Peyer's patch (tissue), 4 donors: ENCODE data around the gene RSPH10B2. TPM values are rescaled to one million over a fixed set of nuclear protein-coding genes. Genes with fewer than 3 reads are reported as not detected.
"Not testable (repeated sequence)": the region's sequence is repeated elsewhere in the genome, so short reads cannot be mapped to it uniquely, and the experiment has no call there.

Source experiments
- DNase-seq, 3 donors: peaks; one replicate each; pipeline ENCODE4 v3.0.0-alpha.2; 2017 to 2019
- H3K27ac ChIP-seq, 4 donors: fragments of 200-600 bp; sonication (generic); one replicate each; pipeline ENCODE4 v1.5.1; 2016 to 2019
- H3K27me3 ChIP-seq, 2 donors: fragments of 200-600 bp; sonication (generic); one replicate each; pipeline ENCODE4 v1.5.1; 2019
- H3K36me3 ChIP-seq, 3 donors: fragments of 200-600 bp; sonication (generic); one replicate each; pipeline ENCODE4 v1.5.1; 2016 to 2019
- H3K4me1 ChIP-seq, 4 donors: fragments of 200-600 bp; sonication (generic); one replicate each; pipeline ENCODE4 v1.5.1; 2016 to 2019
- H3K4me3 ChIP-seq, 4 donors: fragments of 200-600 bp; sonication (generic); 1 replicate in 3 of 4; 2 replicates in 1 of 4; pipeline ENCODE4 v1.5.1; 2016 to 2019; ENCODE audit warnings: mild to moderate bottlenecking in 1 of 4
- H3K9me3 ChIP-seq, 4 donors: fragments of 200-600 bp; sonication (generic); one replicate each; pipeline ENCODE4 v1.5.1; 2016 to 2019; ENCODE audit warnings: mild to moderate bottlenecking in 1 of 4
- POLR2A ChIP-seq, 2 donors: fragments of 450-650 bp; IDR thresholded peaks; one replicate each; pipeline ENCODE4 v1.5.1; 2017; ENCODE audit warnings: antibody characterized with exemption in 2 of 2, mild to moderate bottlenecking in 2 of 2, moderate library complexity in 2 of 2
- total RNA-seq, 4 donors: library from RNA; depleted of rRNA; stranded (reverse); fragments of >200 nt; gene quantifications; one replicate each; pipeline ENCODE4 v1.1.0, GENCODE V29; 2016
- TF ChIP-seq, protein P1 (sequence below), 6 experiments: fragments of 450-650 bp in 4 of 6; fragments of 200-600 bp in 2 of 6; sonication (generic) in 1 of 6; IDR thresholded peaks; one replicate each; pipeline ENCODE4 v1.5.1; 2017 to 2019; ENCODE audit warnings: antibody characterized with exemption in 6 of 6, mild to moderate bottlenecking in 3 of 6, moderate library complexity in 1 of 6

The RSPH10B2 gene
- total RNA-seq, 4 donors from 2014 or later, result not detected

DNA sequence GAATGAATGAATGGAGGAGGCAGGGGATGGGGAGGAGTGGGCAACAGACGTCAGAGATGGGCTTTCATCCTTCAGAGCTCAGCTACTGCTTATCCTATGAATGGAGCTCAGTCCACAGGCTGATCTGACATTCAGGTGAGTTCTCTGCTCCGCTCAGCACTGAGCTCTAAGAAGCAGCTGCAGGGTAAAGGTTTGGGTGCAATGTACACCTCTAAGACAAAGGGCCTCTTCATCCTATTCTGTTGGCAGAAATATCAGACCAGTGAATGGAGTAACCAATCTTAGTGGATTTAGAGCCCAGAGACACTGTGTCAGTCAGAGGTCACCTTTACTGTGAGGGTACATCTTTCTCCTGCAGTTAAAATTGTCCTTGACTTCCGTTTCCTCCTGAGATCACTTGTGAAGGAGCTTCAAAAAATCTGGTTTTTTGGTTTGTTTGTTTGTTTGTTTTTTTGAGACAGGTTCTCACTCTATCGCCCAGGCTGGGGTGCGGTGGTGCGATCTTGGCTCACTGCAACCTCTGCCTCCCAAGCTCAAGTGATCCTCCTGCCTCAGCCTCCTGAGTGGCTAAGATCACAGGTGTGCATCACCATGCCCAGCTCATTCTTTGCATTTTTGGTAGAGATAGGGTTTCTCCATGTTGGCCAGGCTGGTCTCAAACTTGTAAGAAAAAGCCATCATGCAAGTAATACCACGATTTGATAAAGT is 77.3 kb downstream of the RSPH10B2 start:
- no peak for DNase-seq
- H3K4me3 ChIP-seq, result no peak overlapping the region

DNA sequence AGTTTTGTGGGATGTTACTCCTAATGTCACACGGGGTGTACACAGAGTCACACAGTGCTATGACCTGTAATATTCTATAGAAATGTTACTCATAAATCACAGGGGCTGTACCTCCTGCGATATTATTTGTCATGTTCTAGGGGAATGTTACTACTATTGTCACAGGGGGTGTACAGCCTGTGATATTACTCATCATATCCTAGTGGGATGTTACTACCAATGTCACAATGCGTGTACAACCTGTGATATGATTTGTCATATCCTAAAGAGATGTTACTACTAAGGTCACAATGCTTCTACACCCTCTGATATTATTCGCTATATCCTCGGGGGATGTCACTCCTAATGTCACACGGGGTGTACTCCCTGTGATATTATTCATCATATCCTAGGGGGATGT is 79.7 kb downstream of the RSPH10B2 start:
- H3K36me3 ChIP-seq, result no peaks in the 10 kb centered on the region
- H3K27me3 ChIP-seq, result no peaks in the 10 kb centered on the region
- no peaks in the 10 kb centered on the region for H3K9me3 ChIP-seq
- no peaks in the 10 kb centered on the region for H3K4me1 ChIP-seq
- H3K27ac ChIP-seq, result no peak overlapping the region
- H3K4me3 ChIP-seq, result no peak overlapping the region
- no peak for TF ChIP-seq POLR2A (IDR thresholded peaks at IDR 0.05)
- TF ChIP-seq, protein P1, sequence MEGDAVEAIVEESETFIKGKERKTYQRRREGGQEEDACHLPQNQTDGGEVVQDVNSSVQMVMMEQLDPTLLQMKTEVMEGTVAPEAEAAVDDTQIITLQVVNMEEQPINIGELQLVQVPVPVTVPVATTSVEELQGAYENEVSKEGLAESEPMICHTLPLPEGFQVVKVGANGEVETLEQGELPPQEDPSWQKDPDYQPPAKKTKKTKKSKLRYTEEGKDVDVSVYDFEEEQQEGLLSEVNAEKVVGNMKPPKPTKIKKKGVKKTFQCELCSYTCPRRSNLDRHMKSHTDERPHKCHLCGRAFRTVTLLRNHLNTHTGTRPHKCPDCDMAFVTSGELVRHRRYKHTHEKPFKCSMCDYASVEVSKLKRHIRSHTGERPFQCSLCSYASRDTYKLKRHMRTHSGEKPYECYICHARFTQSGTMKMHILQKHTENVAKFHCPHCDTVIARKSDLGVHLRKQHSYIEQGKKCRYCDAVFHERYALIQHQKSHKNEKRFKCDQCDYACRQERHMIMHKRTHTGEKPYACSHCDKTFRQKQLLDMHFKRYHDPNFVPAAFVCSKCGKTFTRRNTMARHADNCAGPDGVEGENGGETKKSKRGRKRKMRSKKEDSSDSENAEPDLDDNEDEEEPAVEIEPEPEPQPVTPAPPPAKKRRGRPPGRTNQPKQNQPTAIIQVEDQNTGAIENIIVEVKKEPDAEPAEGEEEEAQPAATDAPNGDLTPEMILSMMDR (IDR thresholded peaks at IDR 0.05), result no peak
- DNase-seq, result no peak

More for the DNA sequence above, 77.3 kb downstream of the RSPH10B2 start:
- H3K27me3 ChIP-seq, result no peaks in the 10 kb centered on the region
- H3K27ac ChIP-seq, result no peak overlapping the region
- TF ChIP-seq, protein P1 (IDR thresholded peaks at IDR 0.05), result no peak
- TF ChIP-seq POLR2A (IDR thresholded peaks at IDR 0.05), result no peak
- H3K36me3 ChIP-seq, result no peaks in the 10 kb centered on the region
- no peaks in the 10 kb centered on the region for H3K4me1 ChIP-seq
- H3K9me3 ChIP-seq, result no peaks in the 10 kb centered on the region

DNA sequence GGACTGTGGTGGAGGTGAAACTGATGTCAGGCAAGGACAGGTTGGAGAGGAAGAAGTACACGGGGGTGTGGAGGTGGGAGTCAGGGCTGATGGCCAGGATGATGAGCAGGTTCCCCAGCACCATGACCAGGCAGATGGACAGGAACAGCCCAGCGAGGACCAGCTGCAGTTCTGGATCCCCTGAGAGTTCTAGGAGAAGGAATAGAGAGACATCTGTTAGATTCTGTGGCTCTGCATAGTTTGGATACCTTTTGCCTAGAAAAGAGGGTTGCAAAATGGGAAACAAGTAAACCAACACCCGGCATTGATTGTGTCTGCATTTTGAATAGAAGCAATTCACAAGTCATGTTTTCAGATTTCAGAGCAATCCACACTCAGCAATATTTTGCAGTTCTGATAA is 81.6 kb downstream of the RSPH10B2 start:
- not testable (repeated sequence) for H3K4me3 ChIP-seq, H3K27ac ChIP-seq, DNase-seq, H3K4me1 ChIP-seq, H3K27me3 ChIP-seq, H3K36me3 ChIP-seq, H3K9me3 ChIP-seq

DNA sequence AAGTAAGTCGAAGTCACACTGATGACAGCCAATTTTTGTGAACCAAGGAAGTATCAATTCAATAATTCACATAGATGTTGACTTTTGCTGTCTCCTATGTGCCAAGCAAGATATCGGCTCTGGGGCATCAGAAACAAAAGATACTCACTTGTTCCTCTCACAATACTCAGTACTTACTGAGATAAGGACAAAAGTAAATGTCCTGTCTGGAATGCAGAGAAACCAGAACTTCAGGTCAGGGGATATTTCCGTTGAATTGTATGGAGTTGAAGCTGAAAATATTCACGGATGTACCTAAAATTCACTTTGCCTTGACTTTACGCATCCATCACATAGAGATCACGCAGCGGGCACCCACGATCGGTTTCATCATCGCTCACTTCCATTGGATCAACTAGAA is 83.2 kb downstream of the RSPH10B2 start:
- not testable (repeated sequence) for H3K27me3 ChIP-seq, H3K36me3 ChIP-seq, H3K4me1 ChIP-seq, DNase-seq, H3K9me3 ChIP-seq, H3K4me3 ChIP-seq, H3K27ac ChIP-seq

DNA sequence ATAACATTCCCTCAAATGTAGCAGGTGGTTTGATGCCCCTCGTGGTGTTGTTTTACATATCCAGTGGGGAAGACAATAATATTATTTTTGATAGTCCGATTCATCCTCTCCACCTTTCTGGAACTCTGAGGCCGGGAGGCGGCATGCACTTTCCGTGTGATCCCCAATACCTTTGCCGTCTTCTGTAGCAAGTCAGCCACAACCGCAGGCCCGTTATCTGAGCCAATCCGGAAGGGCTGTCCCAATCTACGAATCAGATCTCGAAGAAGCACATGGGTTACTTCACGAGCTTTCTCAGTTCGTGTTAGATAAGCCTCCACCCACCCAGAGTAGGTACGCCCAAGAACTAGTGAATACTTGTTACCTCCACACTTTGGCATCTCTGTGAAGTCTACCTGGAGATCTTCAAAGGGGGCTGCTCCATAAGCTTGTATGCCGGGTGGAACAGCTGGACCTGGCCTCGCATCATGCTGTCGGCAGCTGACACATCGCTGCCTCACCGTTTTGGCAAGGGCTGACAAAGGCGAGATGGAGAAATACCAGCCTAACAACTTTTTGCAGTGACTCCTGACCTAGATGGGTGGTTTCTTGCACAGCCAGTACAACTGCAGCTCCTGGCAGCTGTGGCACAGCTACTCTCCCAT is 88.5 kb downstream of the RSPH10B2 start:
- not testable (repeated sequence) for H3K9me3 ChIP-seq, DNase-seq, H3K27ac ChIP-seq, H3K4me3 ChIP-seq, H3K4me1 ChIP-seq, H3K27me3 ChIP-seq, H3K36me3 ChIP-seq

DNA sequence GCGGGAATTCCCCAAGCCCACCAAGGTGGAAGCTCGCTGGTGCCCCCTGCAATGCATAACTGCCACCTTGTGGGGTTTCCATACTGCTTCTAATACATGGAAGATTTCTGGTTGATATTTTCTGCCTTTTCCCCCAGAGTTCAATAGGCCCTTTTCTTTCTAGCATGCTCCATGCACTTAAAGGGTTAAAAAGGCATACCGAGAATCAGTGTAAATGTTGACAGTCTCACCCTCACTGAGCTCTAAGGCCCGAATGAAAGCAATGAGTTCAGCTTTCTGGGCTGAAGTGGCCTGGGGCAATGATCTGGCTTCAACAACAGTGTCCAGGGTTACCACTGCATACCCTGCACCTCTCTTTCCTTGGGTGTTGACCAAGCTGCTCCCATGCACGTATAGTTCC is 89.2 kb downstream of the RSPH10B2 start:
- DNase-seq, result not testable (repeated sequence)

DNA sequence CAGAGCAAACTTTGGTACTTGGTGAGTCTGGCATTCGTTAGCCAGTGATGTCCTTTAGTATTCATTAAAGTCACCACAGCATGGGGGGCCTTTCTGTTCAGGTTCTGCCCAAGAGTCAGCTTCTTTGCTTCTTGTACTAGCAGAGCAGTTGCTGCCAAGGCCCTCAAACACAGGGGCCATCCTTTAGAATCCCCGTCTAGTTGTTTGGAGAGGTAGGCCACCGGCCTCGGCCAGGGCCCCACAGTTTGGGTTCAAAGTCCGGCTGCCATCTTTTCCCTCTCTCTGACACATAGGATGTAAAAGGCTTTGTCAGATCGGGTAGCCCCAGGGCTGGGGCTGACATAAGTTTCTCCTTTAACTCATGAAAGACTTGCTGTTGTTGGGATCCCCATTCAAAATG is 89.8 kb downstream of the RSPH10B2 start:
- not testable (repeated sequence) for H3K4me3 ChIP-seq, DNase-seq, H3K9me3 ChIP-seq, H3K27ac ChIP-seq, H3K27me3 ChIP-seq, H3K4me1 ChIP-seq, H3K36me3 ChIP-seq

More for the DNA sequence above, 89.2 kb downstream of the RSPH10B2 start:
- not testable (repeated sequence) for H3K9me3 ChIP-seq, H3K4me3 ChIP-seq, H3K4me1 ChIP-seq, H3K27ac ChIP-seq, H3K36me3 ChIP-seq, H3K27me3 ChIP-seq

DNA sequence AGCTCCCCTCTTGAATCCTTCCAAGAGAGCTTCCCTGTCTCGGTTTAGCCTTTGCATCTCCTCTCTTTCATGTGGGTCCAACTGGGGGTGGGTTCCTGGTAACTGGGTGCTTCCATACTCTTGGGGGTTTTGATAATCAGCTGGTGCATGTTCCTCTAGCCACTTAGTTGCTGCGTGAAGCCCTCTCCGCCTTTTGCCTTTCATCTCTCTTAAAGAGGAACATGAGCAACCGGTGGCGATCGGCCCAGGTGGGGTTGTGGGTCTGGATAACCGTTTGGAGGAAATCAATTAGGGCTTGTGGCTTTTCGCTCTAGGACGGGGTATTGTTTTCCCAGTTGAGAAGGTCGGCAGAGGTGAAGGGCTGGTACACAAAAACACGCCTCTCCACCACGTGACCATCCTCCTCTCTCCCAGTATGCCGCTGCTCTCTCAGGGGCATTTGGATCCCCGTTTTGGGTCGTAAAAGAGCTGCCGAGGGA is 92.1 kb downstream of the RSPH10B2 start:
- H3K4me3 ChIP-seq, H3K36me3 ChIP-seq, H3K9me3 ChIP-seq, H3K4me1 ChIP-seq, H3K27ac ChIP-seq, H3K27me3 ChIP-seq, DNase-seq: not testable (repeated sequence)

DNA sequence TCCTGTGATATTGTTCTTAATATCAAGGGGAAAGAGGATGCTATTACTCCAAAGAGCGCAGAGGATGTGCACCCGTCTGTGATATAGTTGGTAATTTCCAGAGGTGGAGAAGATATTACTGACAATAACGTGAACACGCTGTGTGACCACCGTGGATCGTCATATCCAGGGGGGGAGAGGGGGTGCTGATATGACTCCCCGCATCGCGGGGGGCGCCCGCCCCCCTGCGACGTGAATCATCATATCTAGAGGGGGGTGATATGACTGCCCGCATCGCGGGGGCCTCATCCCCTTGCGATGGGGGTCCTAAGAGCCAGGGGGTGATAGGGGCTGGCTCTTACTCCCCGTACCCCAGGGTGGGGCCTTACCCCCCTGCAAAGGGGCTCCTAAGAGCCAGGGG is 93.8 kb downstream of the RSPH10B2 start:
- not testable (repeated sequence) for DNase-seq, H3K36me3 ChIP-seq, H3K27me3 ChIP-seq, H3K4me3 ChIP-seq, H3K9me3 ChIP-seq, H3K4me1 ChIP-seq, H3K27ac ChIP-seq

Other genes with a start within 250 kb of the RSPH10B2 start
- under 1 TPM in 3 of 4 donors, not detected in 1; 0.40 to 0.95 (median 0.88) TPM for gene GRID2IP, start 202.6 kb upstream of the RSPH10B2 start, total RNA-seq
- 10 to 100 TPM; 29.6 to 52.0 (median 44.8) TPM for gene ZDHHC4, start 176.6 kb upstream of the RSPH10B2 start, total RNA-seq
- gene INTS15, start 164.1 kb upstream of the RSPH10B2 start, total RNA-seq, result 10 to 100 TPM; 34.0 to 95.7 (median 53.0) TPM
- gene ZNF853, start 138.5 kb upstream of the RSPH10B2 start, total RNA-seq, result 1 to 10 TPM; 1.1 to 8.3 (median 2.5) TPM
- 10 to 100 TPM; 21.7 to 51.2 (median 39.2) TPM for gene ZNF316, start 116.8 kb upstream of the RSPH10B2 start, total RNA-seq
- gene ZNF12, start 47.2 kb upstream of the RSPH10B2 start, total RNA-seq, result 10 to 100 TPM; 20.5 to 32.2 (median 24.9) TPM
- 100 to 1,000 TPM in 3 of 4 donors, 10 to 100 TPM in 1; 73.7 to 253 (median 131) TPM for gene CCZ1B, start 72.2 kb downstream of the RSPH10B2 start, total RNA-seq